IMR-90 (cell line): ENCODE data around the gene MTCL1. TPM values are rescaled to one million over a fixed set of nuclear protein-coding genes. Genes with fewer than 3 reads are reported as not detected.

Experiments used
- ATAC-seq: fragments of 200-7000 bp; cut with Tn5 transposase; 2 replicates; pipeline ENCODE4 v1.9.1; 2020; ENCODE audit warnings: low read depth, mild to moderate bottlenecking, moderate library complexity
- BruUV-seq: library from RNA; stranded (reverse); fragments of 400-500 nt; replicated peaks from 2 replicates; lab custom pipeline; 2021; lab: Mats Ljungman, UMichigan
- CTCF ChIA-PET: fragments of 300-600 bp; formaldehyde crosslinking; extraction: SDS; loops from one replicate; lab custom pipeline; 2021; ENCODE audit warnings: antibody characterized with exemption; lab: Yijun Ruan, JAX
- POLR2A ChIA-PET: fragments of 300-600 bp; sonication (Branson Sonifier 250); formaldehyde crosslinking; loops from one replicate; lab custom pipeline; 2022; ENCODE audit warnings: antibody characterized with exemption; ENCODE audit not compliant: unreplicated experiment; lab: Charles Lee
- DNase-seq: peaks from one replicate; pipeline ENCODE4 v3.0.0; 2013
- H2AFZ ChIP-seq: replicated peaks from 2 replicates; pipeline ENCODE3; 2013; ENCODE audit warnings: low read length, mild to moderate bottlenecking; ENCODE audit not compliant: poor library complexity
- H2AK5ac ChIP-seq: 2 replicates; pipeline ENCODE4 v1.6.1; 2013; ENCODE audit warnings: low read depth, low read length, inconsistent platforms
- H2AK9ac ChIP-seq: replicated peaks from 2 replicates; pipeline ENCODE3; 2013; ENCODE audit warnings: mild to moderate bottlenecking, low read depth, low read length, moderate library complexity; ENCODE audit not compliant: poor library complexity
- H2BK120ac ChIP-seq: 2 replicates; pipeline ENCODE4 v1.6.1; 2013; ENCODE audit warnings: low read depth, low read length, inconsistent platforms
- H2BK15ac ChIP-seq: 3 replicates; pipeline ENCODE4 v1.6.1; 2013; ENCODE audit warnings: low read depth, low read length, inconsistent platforms
- H2BK20ac ChIP-seq: 2 replicates; pipeline ENCODE4 v1.6.1; 2013; ENCODE audit warnings: low read depth, mild to moderate bottlenecking, inconsistent platforms, low read length, moderate library complexity
- H2BK5ac ChIP-seq: 2 replicates; pipeline ENCODE4 v1.6.1; 2013; ENCODE audit warnings: mild to moderate bottlenecking, low read depth, low read length, inconsistent platforms; ENCODE audit not compliant: poor library complexity, severe bottlenecking
- H3K14ac ChIP-seq: replicated peaks from 2 replicates; pipeline ENCODE4 v1.6.1; 2013; ENCODE audit warnings: low read depth, low read length, inconsistent platforms
- H3K18ac ChIP-seq: 2 replicates; pipeline ENCODE4 v1.6.1; 2013; ENCODE audit warnings: low read depth, low read length, control low read depth
- H3K23ac ChIP-seq: 2 replicates; pipeline ENCODE4 v1.6.1; 2013; ENCODE audit warnings: low read depth, low read length, inconsistent platforms
- H3K27ac ChIP-seq: 2 replicates; pipeline ENCODE4 v1.5.1; 2013; ENCODE audit warnings: mild to moderate bottlenecking, control low read depth, low read length; ENCODE audit not compliant: insufficient read depth
- H3K27me3 ChIP-seq: 2 replicates; pipeline ENCODE4 v1.6.1; 2013; ENCODE audit warnings: low read length; ENCODE audit not compliant: control insufficient read depth, insufficient read depth
- H3K36me3 ChIP-seq: 2 replicates; pipeline ENCODE4 v1.6.1; 2013; ENCODE audit warnings: low read length, mixed read lengths; ENCODE audit not compliant: control insufficient read depth, insufficient read depth
- H3K4ac ChIP-seq: 2 replicates; pipeline ENCODE4 v1.6.1; 2013; ENCODE audit warnings: low read depth, low read length, inconsistent platforms
- H3K4me1 ChIP-seq: 2 replicates; pipeline ENCODE4 v1.6.1; 2013; ENCODE audit warnings: low read length, mixed read lengths; ENCODE audit not compliant: control insufficient read depth, insufficient read depth
- H3K4me2 ChIP-seq: 2 replicates; pipeline ENCODE4 v1.6.1; 2013; ENCODE audit warnings: low read depth, mild to moderate bottlenecking, control low read depth, low read length, moderate library complexity
- H3K4me3 ChIP-seq: 2 replicates; pipeline ENCODE4 v1.5.1; 2013; ENCODE audit warnings: low read depth, mild to moderate bottlenecking, control low read depth, low read length, moderate library complexity; ENCODE audit not compliant: insufficient read depth
- H3K56ac ChIP-seq: 2 replicates; pipeline ENCODE4 v1.6.1; 2013; ENCODE audit warnings: low read length, inconsistent platforms; ENCODE audit not compliant: insufficient read depth; ENCODE audit errors: extremely low read depth
- H3K79me1 ChIP-seq, 2 experiments: 2 replicates each; pipeline ENCODE4 v1.6.1; 2013; ENCODE audit warnings: low read length in 2 of 2, inconsistent platforms in 1 of 2, low read depth in 1 of 2
- H3K9ac ChIP-seq: 2 replicates; pipeline ENCODE4 v1.6.1; 2013; ENCODE audit warnings: low read depth, low read length, control low read depth
- H3K9me1 ChIP-seq: 2 replicates; pipeline ENCODE4 v1.6.1; 2013; ENCODE audit warnings: low read length, inconsistent platforms; ENCODE audit not compliant: insufficient read depth
- H3K9me3 ChIP-seq: 2 replicates; pipeline ENCODE4 v1.6.1; 2013; ENCODE audit warnings: low read length; ENCODE audit not compliant: control insufficient read depth, insufficient read depth
- H4K20me1 ChIP-seq: 2 replicates; pipeline ENCODE4 v1.6.1; 2013; ENCODE audit warnings: low read length, inconsistent platforms; ENCODE audit not compliant: insufficient read depth
- H4K5ac ChIP-seq: 2 replicates; pipeline ENCODE4 v1.6.1; 2013; ENCODE audit warnings: mild to moderate bottlenecking, low read depth, low read length, control low read depth
- H4K8ac ChIP-seq, 2 experiments: 2 replicates each; pipeline ENCODE4 v1.6.1; 2013; ENCODE audit warnings: low read depth in 2 of 2, low read length in 2 of 2, control low read depth in 1 of 2, inconsistent platforms in 1 of 2
- H4K91ac ChIP-seq: 2 replicates; pipeline ENCODE4 v1.6.1; 2013; ENCODE audit warnings: low read depth, low read length, inconsistent platforms; ENCODE audit not compliant: insufficient read depth
- CEBPB ChIP-seq: IDR thresholded peaks from 2 replicates; pipeline ENCODE4 v1.6.1; 2012; ENCODE audit warnings: low read depth, low read length, improper control_type of control experiment
- CHD1 ChIP-seq: IDR thresholded peaks from 2 replicates; pipeline ENCODE4 v1.6.1; 2012; ENCODE audit warnings: low read depth, low read length, improper control_type of control experiment
- CTCF ChIP-seq: conservative IDR thresholded peaks from 2 replicates; pipeline ENCODE4 v1.5.1; 2012; ENCODE audit warnings: mild to moderate bottlenecking, low read depth, low read length, improper control_type of control experiment
- MAFK ChIP-seq: IDR thresholded peaks from 2 replicates; pipeline ENCODE4 v1.6.1; 2012; ENCODE audit warnings: low read depth, low read length, improper control_type of control experiment
- MAZ ChIP-seq: IDR thresholded peaks from 2 replicates; pipeline ENCODE4 v1.6.1; 2012; ENCODE audit warnings: low read depth, mild to moderate bottlenecking, low read length, improper control_type of control experiment, moderate library complexity, borderline replicate concordance
- NFE2L2 ChIP-seq: fragments of 150-350 bp; IDR thresholded peaks from 2 replicates; pipeline ENCODE4 v1.6.1; 2016; ENCODE audit warnings: low read depth, mild to moderate bottlenecking, low read length
- RCOR1 ChIP-seq: IDR thresholded peaks from 2 replicates; pipeline ENCODE4 v1.6.1; 2012; ENCODE audit warnings: mild to moderate bottlenecking, low read length, improper control_type of control experiment; ENCODE audit not compliant: insufficient replicate concordance
- RFX5 ChIP-seq: IDR thresholded peaks from 2 replicates; pipeline ENCODE4 v1.8.0; 2012; ENCODE audit warnings: low read depth, mild to moderate bottlenecking, low read length, moderate library complexity
- WGBS, 2 experiments: methylation state at CpG; one replicate each; pipeline versions ENCODE4 v1.1.5 to v1.1.7; 2013; ENCODE audit warnings: missing lambda C conversion rate in 2 of 2; ENCODE audit not compliant: insufficient read length in 1 of 2; ENCODE audit errors: extremely low coverage in 2 of 2; 5-methylcytosine and 5-hydroxymethylcytosine counted together
- dilution Hi-C: fragments of 300-500 bp; cut with HindIII; formaldehyde crosslinking; loops from one replicate; pipeline ENCODE4 v1.14.3; 2018; ENCODE audit warnings: low sequenced_read_pairs; ENCODE audit not compliant: unreplicated experiment
- in situ Hi-C: fragments of 300-500 bp; cut with MboI; formaldehyde crosslinking; loops from 3 replicates; pipeline ENCODE4 v1.14.3; 2019; ENCODE audit warnings: low sequenced_read_pairs, inconsistent platforms, mixed read lengths
- intact Hi-C: fragments of 100-400 bp; cut with micrococcal nuclease; formaldehyde crosslinking; loops from 2 replicates; pipeline ENCODE4 v1.10.0; 2022
- polyA plus RNA-seq, 3 experiments: library from polyadenylated mRNA; depleted of rRNA; stranded (reverse); fragments of >200 nt; gene quantifications; 2 replicates each; pipeline ENCODE4 v1.2.3, GENCODE V29; 2012; ENCODE audit warnings: low replicate concordance in 1 of 3
- total RNA-seq: library from RNA; depleted of rRNA; stranded (reverse); fragments of >200 nt; gene quantifications from 2 replicates; pipeline ENCODE4 v1.2.3, GENCODE V29; 2012

Gene MTCL1
- total and polyA plus RNA-seq, 2 of the 4 experiments (the other 2 are of a cell fraction): 29.0 to 45.3 TPM

- no CpG with 5 or more reads among the region's 2 CpGs for WGBS, 2 experiments
- dilution Hi-C loops: no loop called here
These were observed 146.3 kb downstream of the MTCL1 start for GRCh38 chr18:8851659-8852058.

More at GRCh38 chr18:8851659-8852058, 146.3 kb downstream of the MTCL1 start:
- Histone ChIP-seq H2AK9ac (no peak overlapping the region), H2AK5ac (peak overlapping the region; percentile 56; the same call in 1 of the 2 replicates), H3K23ac (no peak overlapping the region), H3K9ac (no peak overlapping the region), H3K36me3 (no peaks in the 10 kb centered on the region), H3K4ac (no peak overlapping the region; the same call in 1 of the 2 replicates), H3K27me3 (no peaks in the 10 kb centered on the region), H3K79me1 (peaks cover 0 to 4% of the 10 kb centered on the region in 2 experiments; a peak in 1 of 4 replicates), H4K91ac (peak overlapping the region; percentile 63), H3K4me1 (peaks cover 20% of the 10 kb centered on the region), H3K14ac (no peak overlapping the region), H3K9me1 (peaks cover 24% of the 10 kb centered on the region), H4K5ac (peak overlapping the region; percentile 19; the same call in 1 of the 2 replicates), H2BK120ac (0 out of 2 replicates have a peak overlapping the region, but pooled peaks have one; percentile 9), H3K56ac (no peak overlapping the region), H2BK5ac (no peak overlapping the region), H2BK15ac (peak overlapping the region; percentile 74; the same call in 2 of the 3 replicates), H2BK20ac (peak overlapping the region; percentile 17; the same call in 1 of the 2 replicates), H4K20me1 (no peaks in the 10 kb centered on the region), H4K8ac (no peak overlapping the region), H3K4me2 (no peak overlapping the region), H3K4me3 (no peak overlapping the region), H3K18ac (peak overlapping the region; percentile 32; the same call in 1 of the 2 replicates), H3K27ac (no peak overlapping the region), H3K9me3 (no peaks in the 10 kb centered on the region), H2AFZ (no peak overlapping the region)
- POLR2A ChIA-PET: no interaction called here
- intact Hi-C loops: no loop called here
- TF ChIP-seq RFX5 (no peak), MAFK (no peak), RCOR1 (no peak), CTCF (no peak), CHD1 (no peak), MAZ (no peak), NFE2L2 (no peak), CEBPB (no peak)
- DNase-seq: no peak
- CTCF ChIA-PET: no interaction called here
- in situ Hi-C loops: no loop called here
- no TSS peak for BruUV-seq
- no peak for ATAC-seq
